Measurements from ENCODE around the gene SLC27A6. TPM values are rescaled to one million over a fixed set of nuclear protein-coding genes. Genes with fewer than 3 reads are reported as not detected.

The SLC27A6 gene
- under 1 TPM in 1 of 2 donors, not detected in 1; 0.21 TPM for total RNA-seq

GRCh38 chr5:128965011-128965637, at the start of gene SLC27A6:
Gene SLC27A6, plus strand, starts transcription at chr5:128965488. Its CDS starts 650 bp downstream, at chr5:128966138.
- no peaks in the 10 kb centered on the region for H3K36me3 ChIP-seq
- H3K27me3 ChIP-seq (replicated peaks; ENCODE audit: insufficient read depth), result no peaks in the 10 kb centered on the region
- ATAC-seq (ENCODE audit: insufficient number of reproducible peaks, low FRiP score, low read depth) (no peak), DNase-seq (ENCODE audit: low spot score) (no peak)
- no peaks in the 10 kb centered on the region for H3K4me1 ChIP-seq (ENCODE audit: control insufficient read depth in 1 of 2, low read depth in 2 of 2)
- no peak within 1 kb of the TSS for H3K27ac ChIP-seq
- H3K9me3 ChIP-seq, result no peaks in the 10 kb centered on the region
- no peak for TF ChIP-seq CTCF (IDR thresholded peaks at IDR 0.05)
- H3K4me3 ChIP-seq, result peak within 1 kb of the TSS; percentile 7

- no peaks in the 10 kb centered on the region for H3K4me1 ChIP-seq (ENCODE audit: control insufficient read depth in 1 of 2, low read depth in 2 of 2)
- no peak for DNase-seq (ENCODE audit: low spot score)
- no peak overlapping the region for H3K27ac ChIP-seq
- no peak for ATAC-seq (ENCODE audit: insufficient number of reproducible peaks, low FRiP score, low read depth)
- H3K4me3 ChIP-seq, result no peak overlapping the region
- no peaks in the 10 kb centered on the region for H3K36me3 ChIP-seq
- TF ChIP-seq CTCF (IDR thresholded peaks at IDR 0.05), result no peak
- H3K9me3 ChIP-seq, result no peaks in the 10 kb centered on the region
- H3K27me3 ChIP-seq (replicated peaks; ENCODE audit: insufficient read depth), result no peaks in the 10 kb centered on the region
These were observed 45.7 kb upstream of the SLC27A6 start for GRCh38 chr5:128919542-128919941.

GRCh38 chr5:128920345-128921215, 44.7 kb upstream of the SLC27A6 start:
- H3K36me3 ChIP-seq, result no peaks in the 10 kb centered on the region
- H3K27ac ChIP-seq, result no peak overlapping the region
- TF ChIP-seq CTCF (IDR thresholded peaks at IDR 0.05), result no peak
- H3K27me3 ChIP-seq (replicated peaks; ENCODE audit: insufficient read depth), result no peaks in the 10 kb centered on the region
- no peaks in the 10 kb centered on the region for H3K9me3 ChIP-seq
- no peaks in the 10 kb centered on the region for H3K4me1 ChIP-seq (ENCODE audit: control insufficient read depth in 1 of 2, low read depth in 2 of 2)
- DNase-seq (ENCODE audit: low spot score), result no peak
- no peak for ATAC-seq (ENCODE audit: insufficient number of reproducible peaks, low FRiP score, low read depth)
- H3K4me3 ChIP-seq, result no peak overlapping the region

- ATAC-seq (ENCODE audit: insufficient number of reproducible peaks, low FRiP score, low read depth), result no peak
These were observed 41.0 kb upstream of the SLC27A6 start for GRCh38 chr5:128924299-128924698.

More at GRCh38 chr5:128924299-128924698, 41.0 kb upstream of the SLC27A6 start:
- Histone ChIP-seq H3K4me3 (no peak overlapping the region), H3K9me3 (no peaks in the 10 kb centered on the region), H3K4me1 (ENCODE audit: control insufficient read depth in 1 of 2, low read depth in 2 of 2) (no peaks in the 10 kb centered on the region), H3K27ac (no peak overlapping the region), H3K27me3 (replicated peaks; ENCODE audit: insufficient read depth) (no peaks in the 10 kb centered on the region), H3K36me3 (no peaks in the 10 kb centered on the region)
- no peak for TF ChIP-seq CTCF (IDR thresholded peaks at IDR 0.05)
- DNase-seq (ENCODE audit: low spot score), result no peak

Data from thoracic aorta (tissue), 2 donors.